ENCODE measurements around the gene VPS26C. TPM values are rescaled to one million over a fixed set of nuclear protein-coding genes. Genes with fewer than 3 reads are reported as not detected.
A peak's percentile ranks its signal among the peaks of the same experiment; 100 is the strongest.

VPS26C gene
- total and polyA plus RNA-seq, 12 donors: 14.3 to 94.8 (median 58.7) TPM

DNA sequence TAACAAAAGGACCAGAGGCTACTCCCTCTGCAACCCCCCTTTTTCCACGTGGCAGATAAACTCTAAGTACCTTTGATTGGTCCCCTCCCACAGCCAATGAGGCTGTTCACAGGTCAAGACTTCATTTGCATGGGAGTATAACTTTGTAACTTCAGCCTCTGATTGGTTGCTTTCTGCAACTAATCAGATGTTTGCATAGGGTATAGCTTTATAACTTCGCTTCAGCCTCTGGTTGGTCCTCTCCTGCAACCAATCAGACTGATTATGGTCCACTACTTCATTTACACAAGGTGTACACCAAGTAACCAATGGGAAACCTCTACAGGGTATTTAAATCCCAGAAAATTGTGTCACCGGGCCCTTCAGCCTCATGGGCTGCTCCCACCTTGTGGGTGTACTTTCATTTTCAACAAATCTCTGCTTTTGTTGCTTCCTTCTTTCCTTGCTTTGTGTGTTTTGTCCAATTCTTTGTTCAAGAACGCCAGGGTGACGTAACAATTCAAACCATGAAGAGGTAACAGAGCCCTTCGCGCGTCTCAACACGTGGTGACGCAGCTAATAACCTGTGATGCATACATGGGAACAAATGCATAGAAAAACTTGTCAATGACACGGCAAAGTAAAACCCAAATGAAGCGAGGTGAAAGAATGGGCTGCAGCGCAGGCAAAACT, 47.2 kb downstream of the VPS26C start:
- no peaks in the 10 kb centered on the region for H3K9me3 ChIP-seq (replicated peaks in 1 of 3)
- peaks cover 0 to 7% of the 10 kb centered on the region in 2 donors for H3K4me1 ChIP-seq (replicated peaks in 1 of 2)
- peak overlapping the region in 2 of 4 donors; percentile 59 to 77 for H3K4me3 ChIP-seq
- WGBS, 4 donors: 34 to 48% (median 45%) methylated on average over 13 of the region's 13 CpGs
- DNase-seq: peak in 2 of 7 donors; percentile 8 to 57
- no peaks in the 10 kb centered on the region for H3K27me3 ChIP-seq
- TF ChIP-seq POLR2A (IDR thresholded peaks at IDR 0.05): no peak
- TF ChIP-seq, protein P1, sequence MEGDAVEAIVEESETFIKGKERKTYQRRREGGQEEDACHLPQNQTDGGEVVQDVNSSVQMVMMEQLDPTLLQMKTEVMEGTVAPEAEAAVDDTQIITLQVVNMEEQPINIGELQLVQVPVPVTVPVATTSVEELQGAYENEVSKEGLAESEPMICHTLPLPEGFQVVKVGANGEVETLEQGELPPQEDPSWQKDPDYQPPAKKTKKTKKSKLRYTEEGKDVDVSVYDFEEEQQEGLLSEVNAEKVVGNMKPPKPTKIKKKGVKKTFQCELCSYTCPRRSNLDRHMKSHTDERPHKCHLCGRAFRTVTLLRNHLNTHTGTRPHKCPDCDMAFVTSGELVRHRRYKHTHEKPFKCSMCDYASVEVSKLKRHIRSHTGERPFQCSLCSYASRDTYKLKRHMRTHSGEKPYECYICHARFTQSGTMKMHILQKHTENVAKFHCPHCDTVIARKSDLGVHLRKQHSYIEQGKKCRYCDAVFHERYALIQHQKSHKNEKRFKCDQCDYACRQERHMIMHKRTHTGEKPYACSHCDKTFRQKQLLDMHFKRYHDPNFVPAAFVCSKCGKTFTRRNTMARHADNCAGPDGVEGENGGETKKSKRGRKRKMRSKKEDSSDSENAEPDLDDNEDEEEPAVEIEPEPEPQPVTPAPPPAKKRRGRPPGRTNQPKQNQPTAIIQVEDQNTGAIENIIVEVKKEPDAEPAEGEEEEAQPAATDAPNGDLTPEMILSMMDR (IDR thresholded peaks at IDR 0.05): no peak
- intact Hi-C loops (cut with DNase I): no loop called here
- peaks cover 0 to 14% of the 10 kb centered on the region in 2 donors for H3K36me3 ChIP-seq (replicated peaks in 1 of 2)
- H3K27ac ChIP-seq: peak overlapping the region in 1 of 5 donors; percentile 90

DNA sequence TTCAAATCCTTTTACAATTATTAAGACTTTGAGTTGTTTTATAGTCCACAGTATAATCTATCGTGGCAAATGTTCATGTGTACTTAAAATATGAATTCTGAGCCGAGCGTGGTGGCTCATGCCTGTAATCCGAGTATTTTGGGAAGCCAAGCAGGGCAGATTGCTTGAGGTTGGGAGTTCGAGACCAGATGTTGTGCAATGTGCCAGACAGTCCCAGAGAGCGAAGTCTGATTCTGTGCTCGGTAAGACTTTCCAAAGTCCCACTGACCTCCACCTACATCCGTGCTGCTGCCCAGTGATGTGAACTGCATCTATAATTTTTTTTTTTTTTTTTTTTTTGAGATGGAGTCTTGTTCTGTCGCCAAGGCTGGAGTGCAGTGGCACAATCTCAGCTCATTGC, 52.2 kb downstream of the VPS26C start:
- Histone ChIP-seq H3K9me3 (replicated peaks in 1 of 3) (no peaks in the 10 kb centered on the region), H3K27ac (no peak overlapping the region), H3K4me1 (replicated peaks in 1 of 2) (peaks cover 0 to 4% of the 10 kb centered on the region in 2 donors), H3K4me3 (no peak overlapping the region), H3K36me3 (replicated peaks in 1 of 2) (no peaks in the 10 kb centered on the region), H3K27me3 (no peaks in the 10 kb centered on the region)
- intact Hi-C loops (cut with DNase I): no loop called here
- WGBS, 4 donors: 85 to 90% (median 90%) methylated on average over 9 of the region's 9 CpGs
- TF ChIP-seq, protein P1 (IDR thresholded peaks at IDR 0.05): no peak
- TF ChIP-seq POLR2A (IDR thresholded peaks at IDR 0.05): no peak
- DNase-seq: peak in 1 of 7 donors; percentile 39

DNA sequence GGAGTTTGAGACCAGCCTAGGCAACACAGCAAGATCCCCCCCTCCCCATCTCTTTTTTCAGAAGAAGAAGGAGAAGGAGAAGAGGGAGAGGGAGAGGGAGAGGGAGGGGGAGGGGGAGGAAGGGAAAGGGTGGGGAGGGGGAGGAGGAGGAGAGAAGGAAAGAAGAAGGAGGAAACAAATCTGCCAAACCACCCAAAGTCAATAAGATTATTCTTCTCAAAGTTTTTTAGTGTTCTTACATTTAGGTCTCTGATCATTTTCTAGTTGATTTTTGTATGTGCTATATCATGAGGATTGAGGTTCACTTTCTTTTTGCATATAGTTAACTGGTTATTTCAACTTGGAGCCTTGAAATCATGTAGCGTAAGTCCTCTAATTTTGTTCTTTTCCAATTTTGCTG, 56.3 kb downstream of the VPS26C start:
- WGBS, 4 donors: 93 to 100% (median 99%) methylated on average over 1 of the region's 1 CpG
- no peak overlapping the region for H3K4me3 ChIP-seq

DNA sequence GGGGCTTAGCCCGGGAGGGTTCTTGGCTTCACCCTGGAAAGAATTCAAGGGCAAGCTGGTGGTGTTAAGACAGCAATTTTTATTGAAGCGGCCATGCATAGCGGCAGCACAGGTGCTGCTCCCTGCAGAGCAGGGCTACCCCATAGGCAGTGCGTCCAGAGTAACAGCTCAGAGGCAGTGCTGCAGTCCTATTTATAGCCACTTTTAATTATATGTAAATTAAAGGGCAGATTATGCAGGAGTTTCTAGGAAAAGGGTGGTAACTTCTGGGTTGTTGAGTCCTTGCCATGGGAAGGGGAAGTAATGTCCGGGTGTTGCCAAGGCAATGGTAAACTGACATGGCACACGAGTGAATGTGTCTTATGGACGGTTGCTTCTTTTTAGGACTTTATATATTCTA, 57.0 kb downstream of the VPS26C start:
- peaks cover 5 to 12% of the 10 kb centered on the region in 2 donors for H3K4me1 ChIP-seq (replicated peaks in 1 of 2)
- no peaks in the 10 kb centered on the region for H3K27me3 ChIP-seq
- intact Hi-C loops (cut with DNase I): no loop called here
- H3K36me3 ChIP-seq (replicated peaks in 1 of 2): no peaks in the 10 kb centered on the region
- TF ChIP-seq, protein P1 (IDR thresholded peaks at IDR 0.05): no peak
- TF ChIP-seq POLR2A (IDR thresholded peaks at IDR 0.05): no peak
- no peak overlapping the region for H3K27ac ChIP-seq
- DNase-seq: no peak
- H3K4me3 ChIP-seq: no peak overlapping the region
- WGBS, 4 donors: 87 to 90% (median 89%) methylated on average over 7 of the region's 7 CpGs
- no peaks in the 10 kb centered on the region for H3K9me3 ChIP-seq (replicated peaks in 1 of 3)

More for the DNA sequence above, 56.3 kb downstream of the VPS26C start:
- intact Hi-C loops (cut with DNase I): no loop called here
- TF ChIP-seq, protein P1 (IDR thresholded peaks at IDR 0.05): no peak
- no peak for TF ChIP-seq POLR2A (IDR thresholded peaks at IDR 0.05)
- Histone ChIP-seq H3K36me3 (replicated peaks in 1 of 2) (no peaks in the 10 kb centered on the region), H3K27ac (no peak overlapping the region), H3K9me3 (replicated peaks in 1 of 3) (no peaks in the 10 kb centered on the region), H3K4me1 (replicated peaks in 1 of 2) (peaks cover 5 to 12% of the 10 kb centered on the region in 2 donors), H3K27me3 (no peaks in the 10 kb centered on the region)
- DNase-seq: no peak
